ENCODE results near the gene ZNF346.

Gene ZNF346

GRCh38 chr5:176987583-176987982, 34.9 kb upstream of the ZNF346 start:
- TF ChIP-seq NFIC (IDR thresholded peaks at IDR 0.05) (no peak), MAX (IDR thresholded peaks at IDR 0.05) (no peak), EGR1 (IDR thresholded peaks at IDR 0.05) (no peak), ZBTB7A (IDR thresholded peaks at IDR 0.05; ENCODE audit: low read depth) (no peak), EP300 (IDR thresholded peaks at IDR 0.05; ENCODE audit: borderline replicate concordance) (no peak), TEAD4 (IDR thresholded peaks at IDR 0.05) (no peak), RAD21 (IDR thresholded peaks at IDR 0.05; ENCODE audit: low read depth) (no peak), USF1 (IDR thresholded peaks at IDR 0.05) (no peak), TCF12 (IDR thresholded peaks at IDR 0.05; ENCODE audit: low read depth) (no peak), FOXM1 (IDR thresholded peaks at IDR 0.05; ENCODE audit: borderline replicate concordance, low read depth) (no peak), CEBPB (IDR thresholded peaks at IDR 0.05) (no peak), REST (IDR thresholded peaks at IDR 0.05; ENCODE audit: low read depth) (no peak), CREB1 (IDR thresholded peaks at IDR 0.05; ENCODE audit: low read depth) (no peak)

GRCh38 chr5:176994460-176995121, 27.9 kb upstream of the ZNF346 start:
- TF ChIP-seq EP300 (IDR thresholded peaks at IDR 0.05; ENCODE audit: borderline replicate concordance) (no peak), REST (IDR thresholded peaks at IDR 0.05; ENCODE audit: low read depth) (no peak), YY1 (IDR thresholded peaks at IDR 0.05; ENCODE audit: low read depth) (no peak), ZBTB7A (IDR thresholded peaks at IDR 0.05; ENCODE audit: low read depth) (no peak), CREB1 (IDR thresholded peaks at IDR 0.05; ENCODE audit: low read depth) (no peak), MAX (IDR thresholded peaks at IDR 0.05) (no peak), TCF12 (IDR thresholded peaks at IDR 0.05; ENCODE audit: low read depth) (no peak), EGR1 (IDR thresholded peaks at IDR 0.05) (no peak), NFIC (IDR thresholded peaks at IDR 0.05) (no peak), CEBPB (IDR thresholded peaks at IDR 0.05) (no peak), TAF1 (IDR thresholded peaks at IDR 0.05; ENCODE audit: low read depth) (no peak), TEAD4 (IDR thresholded peaks at IDR 0.05) (no peak), FOXM1 (IDR thresholded peaks at IDR 0.05; ENCODE audit: borderline replicate concordance, low read depth) (no peak), RAD21 (IDR thresholded peaks at IDR 0.05; ENCODE audit: low read depth) (no peak)

GRCh38 chr5:176995122-176995490, 27.4 kb upstream of the ZNF346 start:
- TF ChIP-seq CEBPB (IDR thresholded peaks at IDR 0.05) (no peak), FOXM1 (IDR thresholded peaks at IDR 0.05; ENCODE audit: borderline replicate concordance, low read depth) (no peak), NFIC (IDR thresholded peaks at IDR 0.05) (no peak), EP300 (IDR thresholded peaks at IDR 0.05; ENCODE audit: borderline replicate concordance) (no peak), CREB1 (IDR thresholded peaks at IDR 0.05; ENCODE audit: low read depth) (no peak), TAF1 (IDR thresholded peaks at IDR 0.05; ENCODE audit: low read depth) (no peak), EGR1 (IDR thresholded peaks at IDR 0.05) (no peak), RAD21 (IDR thresholded peaks at IDR 0.05; ENCODE audit: low read depth) (no peak), USF1 (IDR thresholded peaks at IDR 0.05) (no peak), ZBTB7A (IDR thresholded peaks at IDR 0.05; ENCODE audit: low read depth) (no peak), TEAD4 (IDR thresholded peaks at IDR 0.05) (no peak), MAX (IDR thresholded peaks at IDR 0.05) (no peak), YY1 (IDR thresholded peaks at IDR 0.05; ENCODE audit: low read depth) (no peak), TCF12 (IDR thresholded peaks at IDR 0.05; ENCODE audit: low read depth) (no peak)

- no peak for TF ChIP-seq MAX (IDR thresholded peaks at IDR 0.05)
These were observed 26.4 kb upstream of the ZNF346 start for GRCh38 chr5:176995896-176996767.

GRCh38 chr5:176996780-176997179, 25.7 kb upstream of the ZNF346 start:
- TF ChIP-seq USF1 (IDR thresholded peaks at IDR 0.05) (no peak), MAX (IDR thresholded peaks at IDR 0.05) (no peak), ZBTB7A (IDR thresholded peaks at IDR 0.05; ENCODE audit: low read depth) (no peak), TEAD4 (IDR thresholded peaks at IDR 0.05) (no peak), EP300 (IDR thresholded peaks at IDR 0.05; ENCODE audit: borderline replicate concordance) (no peak), FOXM1 (IDR thresholded peaks at IDR 0.05; ENCODE audit: borderline replicate concordance, low read depth) (no peak), CEBPB (IDR thresholded peaks at IDR 0.05) (no peak), TAF1 (IDR thresholded peaks at IDR 0.05; ENCODE audit: low read depth) (no peak), NFIC (IDR thresholded peaks at IDR 0.05) (no peak), CREB1 (IDR thresholded peaks at IDR 0.05; ENCODE audit: low read depth) (no peak), TCF12 (IDR thresholded peaks at IDR 0.05; ENCODE audit: low read depth) (no peak), EGR1 (IDR thresholded peaks at IDR 0.05) (no peak), RAD21 (IDR thresholded peaks at IDR 0.05; ENCODE audit: low read depth) (no peak)
